Measurements from ENCODE around the gene GTF2E1.

DNA sequence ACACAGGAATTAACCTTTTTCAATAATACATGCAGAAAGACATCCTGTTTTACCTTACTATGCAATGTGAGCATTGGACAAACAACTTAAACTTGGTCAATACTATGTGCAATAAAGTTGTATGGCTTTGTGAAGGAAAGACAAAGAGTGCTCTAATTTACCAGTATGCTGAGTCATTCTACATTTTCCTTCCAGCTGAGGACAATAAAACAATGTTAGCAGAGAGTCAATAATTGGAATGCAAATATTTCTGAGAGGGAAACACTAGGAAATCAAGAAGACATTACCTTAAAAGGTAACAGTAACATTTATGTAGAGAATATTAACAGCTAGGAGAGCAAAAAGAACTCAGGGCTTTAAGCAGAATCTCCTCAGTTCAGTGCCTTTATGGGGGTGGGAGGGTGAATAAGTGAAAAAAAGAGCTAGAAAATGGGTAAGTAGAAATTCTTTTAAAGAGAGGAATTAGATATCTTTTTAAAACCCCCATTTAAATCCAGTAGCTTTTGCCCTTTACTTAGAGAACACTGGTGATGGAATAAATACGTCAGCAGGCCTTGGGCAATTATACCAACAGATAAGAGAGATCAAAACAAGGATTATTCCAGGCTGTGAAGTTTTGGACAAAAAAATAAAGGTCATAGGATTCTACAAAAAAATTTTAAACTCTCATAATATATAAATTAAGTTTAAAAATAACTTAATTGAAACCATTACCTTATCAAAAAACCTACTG, 48.9 kb upstream of the GTF2E1 start:
- TF ChIP-seq, protein P1, sequence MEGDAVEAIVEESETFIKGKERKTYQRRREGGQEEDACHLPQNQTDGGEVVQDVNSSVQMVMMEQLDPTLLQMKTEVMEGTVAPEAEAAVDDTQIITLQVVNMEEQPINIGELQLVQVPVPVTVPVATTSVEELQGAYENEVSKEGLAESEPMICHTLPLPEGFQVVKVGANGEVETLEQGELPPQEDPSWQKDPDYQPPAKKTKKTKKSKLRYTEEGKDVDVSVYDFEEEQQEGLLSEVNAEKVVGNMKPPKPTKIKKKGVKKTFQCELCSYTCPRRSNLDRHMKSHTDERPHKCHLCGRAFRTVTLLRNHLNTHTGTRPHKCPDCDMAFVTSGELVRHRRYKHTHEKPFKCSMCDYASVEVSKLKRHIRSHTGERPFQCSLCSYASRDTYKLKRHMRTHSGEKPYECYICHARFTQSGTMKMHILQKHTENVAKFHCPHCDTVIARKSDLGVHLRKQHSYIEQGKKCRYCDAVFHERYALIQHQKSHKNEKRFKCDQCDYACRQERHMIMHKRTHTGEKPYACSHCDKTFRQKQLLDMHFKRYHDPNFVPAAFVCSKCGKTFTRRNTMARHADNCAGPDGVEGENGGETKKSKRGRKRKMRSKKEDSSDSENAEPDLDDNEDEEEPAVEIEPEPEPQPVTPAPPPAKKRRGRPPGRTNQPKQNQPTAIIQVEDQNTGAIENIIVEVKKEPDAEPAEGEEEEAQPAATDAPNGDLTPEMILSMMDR (IDR thresholded peaks at IDR 0.05) = no peak
- TF ChIP-seq EP300 (IDR thresholded peaks at IDR 0.05) (no peak), POLR2A (IDR thresholded peaks at IDR 0.05) (no peak)

Data from suprapubic skin (tissue), 3 donors.